Colonic mucosa (tissue), 4 donors: ENCODE data around the gene SACM1L. TPM values are rescaled to one million over a fixed set of nuclear protein-coding genes. Genes with fewer than 3 reads are reported as not detected.

Experiments used
- DNase-seq: peaks from one replicate; pipeline ENCODE4 v3.0.0-alpha.2; 2020
- H3K27ac ChIP-seq: fragments of 200-600 bp; one replicate; pipeline ENCODE4 v1.8.0; 2021
- H3K27me3 ChIP-seq: fragments of 200-600 bp; one replicate; pipeline ENCODE4 v1.8.0; 2021
- H3K36me3 ChIP-seq: fragments of 200-600 bp; one replicate; pipeline ENCODE4 v1.8.0; 2021
- H3K4me1 ChIP-seq: fragments of 200-600 bp; one replicate; pipeline ENCODE4 v1.8.0; 2021; ENCODE audit warnings: mild to moderate bottlenecking
- H3K4me3 ChIP-seq: fragments of 200-600 bp; one replicate; pipeline ENCODE4 v1.8.0; 2021
- H3K9ac ChIP-seq, 2 donors: one replicate each; pipeline ENCODE4 v1.7.0; 2013; ENCODE audit warnings: control low read depth in 2 of 2, low read depth in 2 of 2, low read length in 2 of 2
- H3K9me3 ChIP-seq: fragments of 200-600 bp; one replicate; pipeline ENCODE4 v1.8.0; 2021
- intact Hi-C: fragments of 100-400 bp; cut with DNase I; formaldehyde crosslinking; loops from one replicate; pipeline ENCODE4 v1.14.1; 2022
- total RNA-seq, 2 donors: library from RNA; stranded (reverse); fragmentation: NEBNext Ultra II Directional in 1 of 2; extraction: Animal tissue kit (Norgen Biotek cat#: 25700) in 1 of 2; gene quantifications; one replicate each; pipeline ENCODE4 v1.2.1, GENCODE V29; 2021
- TF ChIP-seq, protein P1 (sequence below): fragments of 200-600 bp; IDR thresholded peaks from one replicate; pipeline ENCODE4 v1.8.0; 2022; ENCODE audit warnings: antibody characterized with exemption, mild to moderate bottlenecking
- donor health status: healthy.
- donor health status: DM: no; HTN: no; CAD: no.
- donor health status: DM: no; HTN: no; CAD: no.

Gene SACM1L
- total RNA-seq, 2 donors from 2014 or later, result 47.2 TPM

DNA sequence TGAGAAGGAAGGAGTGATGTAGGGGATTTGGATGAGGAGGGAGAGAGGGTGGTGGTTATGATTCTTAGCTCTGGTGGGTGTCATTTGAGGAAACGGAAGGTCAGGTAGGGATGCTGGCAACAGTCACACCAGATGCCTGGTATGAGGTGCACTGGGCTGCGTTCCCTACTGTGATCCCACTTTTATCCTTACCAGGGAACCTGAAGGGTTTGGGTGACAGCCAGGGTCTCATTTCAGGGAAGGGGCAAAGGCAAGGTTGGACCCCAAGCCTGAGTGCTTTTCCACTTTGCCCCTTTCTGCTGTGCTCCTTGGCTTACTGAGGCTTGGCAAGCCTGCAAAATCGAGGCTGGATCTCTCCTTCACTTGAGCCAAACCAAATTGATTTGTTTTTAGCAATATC, 36.0 kb upstream of the SACM1L start:
- no peak overlapping the region for H3K27ac ChIP-seq
- DNase-seq, result no peak
- intact Hi-C loops, result loop anchor here (10.0 kb wide), 1 partner anchor 618 kb away; no protein-coding TSS in a partner anchor
- no peaks in the 10 kb centered on the region for H3K27me3 ChIP-seq
- H3K9ac ChIP-seq, result no peak overlapping the region
- H3K4me3 ChIP-seq, result no peak overlapping the region
- TF ChIP-seq, protein P1, sequence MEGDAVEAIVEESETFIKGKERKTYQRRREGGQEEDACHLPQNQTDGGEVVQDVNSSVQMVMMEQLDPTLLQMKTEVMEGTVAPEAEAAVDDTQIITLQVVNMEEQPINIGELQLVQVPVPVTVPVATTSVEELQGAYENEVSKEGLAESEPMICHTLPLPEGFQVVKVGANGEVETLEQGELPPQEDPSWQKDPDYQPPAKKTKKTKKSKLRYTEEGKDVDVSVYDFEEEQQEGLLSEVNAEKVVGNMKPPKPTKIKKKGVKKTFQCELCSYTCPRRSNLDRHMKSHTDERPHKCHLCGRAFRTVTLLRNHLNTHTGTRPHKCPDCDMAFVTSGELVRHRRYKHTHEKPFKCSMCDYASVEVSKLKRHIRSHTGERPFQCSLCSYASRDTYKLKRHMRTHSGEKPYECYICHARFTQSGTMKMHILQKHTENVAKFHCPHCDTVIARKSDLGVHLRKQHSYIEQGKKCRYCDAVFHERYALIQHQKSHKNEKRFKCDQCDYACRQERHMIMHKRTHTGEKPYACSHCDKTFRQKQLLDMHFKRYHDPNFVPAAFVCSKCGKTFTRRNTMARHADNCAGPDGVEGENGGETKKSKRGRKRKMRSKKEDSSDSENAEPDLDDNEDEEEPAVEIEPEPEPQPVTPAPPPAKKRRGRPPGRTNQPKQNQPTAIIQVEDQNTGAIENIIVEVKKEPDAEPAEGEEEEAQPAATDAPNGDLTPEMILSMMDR, result no peak
- H3K4me1 ChIP-seq, result peaks cover 5% of the 10 kb centered on the region
- H3K36me3 ChIP-seq, result no peaks in the 10 kb centered on the region
- H3K9me3 ChIP-seq, result no peaks in the 10 kb centered on the region

DNA sequence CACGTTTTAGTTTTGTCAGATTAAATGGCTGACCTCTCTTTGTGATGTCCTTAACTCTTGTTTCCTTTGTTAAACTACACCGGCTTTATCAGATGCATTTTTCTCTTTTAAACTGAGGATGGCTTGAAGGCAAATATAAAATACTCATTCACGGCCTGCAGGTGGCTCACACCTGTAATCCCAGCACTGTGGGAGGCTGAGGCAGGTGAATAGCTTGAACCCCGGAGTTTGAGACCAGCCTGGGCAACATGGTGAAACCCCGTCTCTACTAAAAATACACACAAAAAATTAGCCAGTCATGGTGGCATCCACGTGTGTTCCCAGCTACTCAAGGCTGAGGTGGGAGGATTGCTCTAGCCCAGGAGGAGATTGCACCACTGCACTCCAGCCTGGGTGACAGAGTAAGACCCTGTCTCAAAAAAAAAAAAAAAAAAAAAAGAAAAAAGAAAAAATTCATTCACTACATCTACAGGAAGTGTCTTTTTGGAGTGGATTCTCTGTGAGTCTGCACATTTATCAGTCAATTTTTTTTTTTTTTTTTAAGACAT, 34.7 kb upstream of the SACM1L start:
- no peaks in the 10 kb centered on the region for H3K36me3 ChIP-seq
- no peak overlapping the region for H3K27ac ChIP-seq
- TF ChIP-seq, protein P1, result no peak
- H3K27me3 ChIP-seq, result no peaks in the 10 kb centered on the region
- H3K9ac ChIP-seq, result no peak overlapping the region
- peaks cover 5% of the 10 kb centered on the region for H3K4me1 ChIP-seq
- H3K4me3 ChIP-seq, result no peak overlapping the region
- H3K9me3 ChIP-seq, result no peaks in the 10 kb centered on the region
- no peak for DNase-seq
- intact Hi-C loops, result loop anchor here (10.0 kb wide), 1 partner anchor 620 kb away; no protein-coding TSS in a partner anchor

DNA sequence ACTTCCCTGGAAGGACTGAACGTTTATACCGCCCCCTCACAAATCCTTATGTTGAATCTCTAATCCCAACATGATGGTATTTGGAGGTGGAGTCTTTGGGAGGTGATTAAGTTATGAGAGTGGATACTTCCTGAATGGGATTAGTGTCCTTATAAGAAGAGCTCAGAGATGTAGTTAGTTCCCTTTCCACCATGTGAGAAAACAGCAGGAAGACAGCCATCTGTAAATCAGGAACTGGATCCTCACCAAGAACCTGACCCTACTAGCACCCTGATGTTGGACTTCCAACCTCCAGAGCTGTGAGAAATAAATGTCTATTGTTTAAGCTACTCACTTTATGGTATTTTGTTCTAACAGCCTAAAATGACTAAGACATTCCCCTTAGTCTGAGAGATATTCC, 33.3 kb upstream of the SACM1L start:
- TF ChIP-seq, protein P1, result no peak

DNA sequence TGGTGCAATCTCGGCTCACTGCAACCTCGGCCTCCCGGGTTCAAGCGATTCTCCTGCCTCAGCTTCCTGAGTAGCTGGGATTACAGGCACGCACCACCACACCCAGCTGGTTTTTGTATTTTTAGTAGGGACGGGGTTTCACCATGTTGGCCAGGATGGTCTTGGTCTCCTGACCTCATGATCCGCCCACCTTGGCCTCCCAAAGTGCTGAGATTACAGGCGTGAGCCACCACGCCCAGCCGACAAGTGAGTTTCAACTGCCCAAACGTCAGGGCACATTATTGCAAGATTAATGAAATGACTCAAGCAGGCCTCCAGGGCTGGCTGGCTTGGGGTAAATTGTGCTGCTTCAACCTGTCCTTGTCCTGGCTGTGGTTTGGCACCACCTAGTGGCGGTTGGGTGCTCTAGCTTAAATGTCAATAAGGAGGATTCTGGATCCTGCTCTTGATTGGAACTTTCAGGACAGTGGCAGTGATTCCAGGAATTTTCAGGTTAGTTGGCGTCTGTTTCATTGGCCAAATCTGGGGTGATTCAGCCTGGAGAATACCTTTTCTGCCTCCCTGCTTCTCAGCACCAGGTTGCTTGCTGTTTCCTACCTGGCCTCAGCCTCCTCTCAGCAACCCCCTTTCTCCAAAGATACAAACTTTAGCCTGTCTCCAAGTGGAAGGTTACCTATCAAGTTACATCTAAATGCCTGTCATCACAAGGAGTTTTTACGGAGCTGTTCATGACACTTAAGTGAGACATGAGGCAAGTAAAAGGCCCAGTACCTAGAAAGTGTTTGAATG, 32.4 kb upstream of the SACM1L start:
- Histone ChIP-seq H3K27me3 (no peaks in the 10 kb centered on the region), H3K4me3 (no peak overlapping the region), H3K9ac (no peak overlapping the region), H3K9me3 (no peaks in the 10 kb centered on the region), H3K27ac (no peak overlapping the region), H3K36me3 (no peaks in the 10 kb centered on the region), H3K4me1 (peaks cover 5% of the 10 kb centered on the region)
- intact Hi-C loops, result loop anchor here (2.0 to 10.0 kb wide), 3 partner anchors 64 to 622 kb away; no protein-coding TSS in a partner anchor
- DNase-seq, result peak; percentile 92
- TF ChIP-seq, protein P1, result peak; percentile 93

More for the DNA sequence above, 33.3 kb upstream of the SACM1L start:
- Histone ChIP-seq H3K4me1 (peaks cover 5% of the 10 kb centered on the region), H3K9me3 (no peaks in the 10 kb centered on the region), H3K27me3 (no peaks in the 10 kb centered on the region), H3K9ac (no peak overlapping the region), H3K4me3 (no peak overlapping the region), H3K27ac (no peak overlapping the region), H3K36me3 (no peaks in the 10 kb centered on the region)
- intact Hi-C loops, result loop anchor here (2.0 to 10.0 kb wide), 3 partner anchors 63 to 621 kb away; no protein-coding TSS in a partner anchor
- DNase-seq, result no peak

DNA sequence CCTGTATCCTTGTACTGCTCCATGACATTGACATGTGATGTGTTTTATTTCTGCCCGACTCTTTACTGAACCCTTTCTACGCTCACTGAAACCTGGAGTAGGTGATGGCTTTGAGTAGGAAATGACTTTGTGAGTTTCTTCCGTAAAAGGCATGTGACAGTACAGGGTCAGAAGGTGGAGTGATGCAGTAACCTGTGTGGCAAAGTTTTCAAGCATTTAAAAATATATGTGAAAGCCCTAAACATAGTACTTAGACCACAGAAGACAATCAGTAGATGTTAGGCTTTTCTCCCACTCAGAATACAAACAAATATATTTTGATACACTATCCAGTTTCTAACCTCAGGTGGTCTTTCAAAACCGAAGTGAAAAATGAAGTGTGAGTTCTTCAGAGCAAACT, 31.3 kb upstream of the SACM1L start:
- H3K9ac ChIP-seq, result no peak overlapping the region
- TF ChIP-seq, protein P1, result no peak
- intact Hi-C loops, result loop anchor here (2.0 to 10.0 kb wide), 3 partner anchors 65 to 623 kb away; no protein-coding TSS in a partner anchor
- H3K4me1 ChIP-seq, result peaks cover 5% of the 10 kb centered on the region
- no peak for DNase-seq
- no peak overlapping the region for H3K4me3 ChIP-seq
- no peaks in the 10 kb centered on the region for H3K27me3 ChIP-seq
- H3K9me3 ChIP-seq, result no peaks in the 10 kb centered on the region
- no peaks in the 10 kb centered on the region for H3K36me3 ChIP-seq
- H3K27ac ChIP-seq, result no peak overlapping the region
